GM18505 (cell line): ENCODE measurements around the gene KCNG2.

Experiments
- ATAC-seq: cut with Tn5 transposase; IDR thresholded peaks from one replicate; pipeline ENCODE4 v1.9.1; 2021; ENCODE audit not compliant: unreplicated experiment
- POLR2A ChIP-seq: IDR thresholded peaks from 4 replicates; pipeline ENCODE4 v1.6.1; 2011; ENCODE audit warnings: borderline replicate concordance; ENCODE audit not compliant: insufficient read depth, insufficient read length; ENCODE audit errors: extremely low read depth

KCNG2 gene

DNA sequence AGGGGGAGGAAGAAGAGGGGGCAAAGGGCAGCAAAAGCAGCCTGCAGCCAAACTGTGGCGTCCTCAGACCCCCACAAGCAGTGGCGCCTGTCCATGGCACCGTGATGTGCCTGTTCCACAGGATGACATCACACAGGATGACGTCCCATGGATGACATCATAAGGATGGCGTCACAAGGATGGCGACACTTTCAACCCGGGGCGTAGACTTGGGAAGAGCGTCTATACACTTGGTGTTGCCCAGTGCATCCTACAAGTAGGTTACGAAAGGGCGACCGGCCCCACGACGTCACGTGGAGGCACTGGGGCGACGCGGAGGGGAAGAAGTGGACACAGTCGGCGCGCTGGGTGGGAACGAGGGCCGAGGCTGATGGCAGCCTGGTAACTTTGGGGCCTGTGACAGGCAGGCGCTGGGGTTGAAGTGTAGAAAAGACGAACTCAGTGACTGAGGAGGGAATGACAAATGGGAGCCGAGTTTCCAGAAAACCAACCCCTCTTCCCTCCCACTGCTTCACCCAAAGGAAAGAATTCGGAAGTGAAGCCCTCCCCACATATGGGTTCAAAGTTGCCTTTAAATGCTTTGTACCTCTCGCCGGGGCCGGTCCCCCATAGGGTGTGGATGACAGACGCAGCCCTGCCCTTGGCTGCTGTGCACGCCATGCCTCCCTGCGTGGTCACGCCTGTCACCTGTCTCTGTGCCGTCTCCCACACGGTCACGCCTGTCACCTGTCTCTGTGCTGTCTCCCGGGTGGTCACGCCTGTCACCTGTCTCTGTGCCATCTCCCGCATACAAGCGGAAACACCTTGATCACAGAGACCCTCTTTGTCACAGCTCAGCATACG, 13.4 kb upstream of the KCNG2 start:
- TF ChIP-seq POLR2A, result no peak
- ATAC-seq, result no peak

DNA sequence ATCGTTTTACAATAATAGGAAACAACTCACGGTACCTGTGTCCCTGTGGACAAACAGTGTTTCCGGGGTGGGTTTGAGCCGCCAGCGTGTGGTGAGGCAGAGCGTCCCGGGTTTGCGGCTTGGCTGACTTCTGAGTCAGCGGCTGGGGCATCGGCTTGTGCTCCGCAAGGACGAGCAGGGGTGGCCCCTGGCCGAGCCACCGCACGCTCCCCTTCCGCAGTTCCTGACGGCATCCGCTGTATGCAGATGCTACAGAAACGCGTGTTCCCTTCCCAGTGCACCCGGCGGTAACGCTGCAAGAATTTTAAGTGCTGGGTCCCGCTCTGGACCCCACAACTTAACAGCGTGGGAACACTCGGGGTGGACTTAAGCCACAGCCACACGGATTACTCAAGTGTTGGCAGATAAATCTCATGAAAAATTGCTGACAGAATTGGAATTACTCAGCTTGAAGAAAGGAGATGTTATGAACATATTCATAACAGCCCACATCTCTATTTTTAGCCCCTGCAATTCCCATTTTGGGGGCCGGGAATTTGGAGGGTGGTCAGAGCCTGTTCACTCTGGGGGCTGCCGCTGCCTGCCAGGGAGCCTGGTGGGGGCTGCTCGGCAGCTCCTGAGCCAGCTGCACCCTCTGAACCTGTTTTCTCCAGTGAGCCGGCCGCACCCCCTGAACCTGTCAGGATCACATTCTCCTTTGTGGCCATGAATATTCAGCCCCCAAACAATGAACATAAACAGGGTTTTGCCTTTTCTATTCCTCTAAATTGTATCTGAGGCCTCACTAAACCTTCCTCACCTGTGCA, 12.6 kb upstream of the KCNG2 start:
- ATAC-seq, result no peak
- TF ChIP-seq POLR2A, result no peak

DNA sequence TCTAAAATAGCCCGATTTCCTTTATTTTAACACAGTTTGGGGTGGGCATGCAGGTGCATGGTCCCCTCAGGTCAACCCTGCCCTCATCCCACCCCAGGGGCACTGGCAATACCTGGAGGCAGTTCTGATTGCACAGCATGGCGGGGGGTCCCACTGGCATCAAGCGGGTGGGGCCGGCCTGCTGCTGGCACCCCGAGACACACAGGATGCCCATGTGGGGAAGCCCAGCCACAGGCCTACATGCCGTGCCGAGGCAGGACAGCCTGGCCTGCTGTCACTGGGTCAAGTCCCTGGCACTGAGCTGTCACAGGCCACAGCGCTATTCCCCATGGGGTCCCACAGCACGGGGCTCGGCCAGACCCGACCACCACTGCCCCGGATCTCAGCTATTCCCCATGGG, 11.9 kb upstream of the KCNG2 start:
- no peak for TF ChIP-seq POLR2A

DNA sequence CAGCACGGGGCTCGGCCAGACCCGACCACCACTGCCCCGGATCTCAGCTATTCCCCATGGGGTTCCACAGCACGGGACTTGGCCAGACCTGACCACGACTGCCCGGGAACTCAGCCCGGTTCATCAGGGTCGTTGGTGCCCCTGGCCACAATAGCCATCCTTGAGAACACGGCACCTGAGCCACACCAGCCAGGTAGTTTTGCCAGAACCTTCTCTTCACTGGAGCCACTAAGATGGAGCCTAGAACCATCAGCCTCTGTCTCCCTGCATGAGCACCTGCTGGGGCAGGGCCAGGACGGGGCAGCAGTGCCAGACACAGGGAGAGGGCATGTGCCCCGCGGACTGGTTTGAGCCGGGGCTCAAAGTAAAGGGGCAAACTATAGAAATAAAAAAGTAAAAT, 11.4 kb upstream of the KCNG2 start:
- no peak for TF ChIP-seq POLR2A
- ATAC-seq, result no peak

More for the DNA sequence above, 11.9 kb upstream of the KCNG2 start:
- no peak for ATAC-seq

DNA sequence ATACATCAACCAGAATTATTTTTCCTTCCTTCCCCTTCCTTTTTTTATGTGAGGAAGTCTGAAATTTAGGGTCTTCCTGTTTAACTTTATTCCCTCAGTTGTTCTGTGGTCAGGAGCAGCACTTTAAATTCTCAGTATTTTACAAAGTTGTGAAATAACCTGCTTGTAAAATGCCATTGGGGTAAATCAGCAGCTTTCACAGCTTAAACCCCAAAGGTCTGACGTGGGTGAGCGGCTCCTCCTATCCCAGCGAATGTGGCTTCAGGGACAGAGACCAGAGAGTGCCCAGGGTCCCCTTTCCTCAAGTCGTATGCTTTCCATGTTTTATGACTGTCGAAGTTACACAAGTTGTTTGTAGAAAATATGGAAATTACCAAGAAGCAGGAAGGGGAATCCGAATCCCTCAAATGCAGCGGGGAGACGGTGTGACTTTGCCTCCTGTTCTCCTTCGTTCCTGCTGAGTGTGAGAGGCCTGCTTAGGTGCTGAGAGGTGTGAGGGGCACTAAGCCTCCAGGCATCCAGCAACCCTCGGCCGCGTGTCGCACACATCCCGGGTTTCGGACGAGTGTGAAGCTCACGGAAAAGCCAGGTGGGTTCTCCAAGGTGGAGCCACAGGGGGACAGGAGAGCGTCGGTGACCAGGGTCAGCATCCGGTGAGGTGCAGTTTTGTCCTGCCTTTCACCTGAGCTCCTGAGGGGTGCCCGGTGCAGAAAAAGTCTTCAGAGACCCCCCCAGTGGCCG, 10.8 kb upstream of the KCNG2 start:
- no peak for ATAC-seq
- no peak for TF ChIP-seq POLR2A

DNA sequence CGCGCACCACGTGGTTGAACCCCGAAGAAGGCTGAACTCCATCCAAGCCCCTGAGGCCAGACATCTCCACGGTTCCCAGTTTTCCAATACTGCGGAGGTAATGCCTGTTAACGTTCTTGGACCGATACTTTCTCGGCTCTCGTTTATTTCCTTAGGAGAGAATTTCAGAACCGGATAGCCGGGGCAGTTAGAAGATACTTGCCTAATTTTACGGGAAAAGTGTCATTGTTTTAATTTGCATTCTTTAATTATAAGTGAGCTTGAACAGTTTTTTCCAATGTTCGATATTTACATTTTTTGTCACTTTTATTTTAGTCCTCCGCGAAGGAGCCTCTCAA, 10.2 kb upstream of the KCNG2 start:
- no peak for TF ChIP-seq POLR2A
- ATAC-seq, result no peak

DNA sequence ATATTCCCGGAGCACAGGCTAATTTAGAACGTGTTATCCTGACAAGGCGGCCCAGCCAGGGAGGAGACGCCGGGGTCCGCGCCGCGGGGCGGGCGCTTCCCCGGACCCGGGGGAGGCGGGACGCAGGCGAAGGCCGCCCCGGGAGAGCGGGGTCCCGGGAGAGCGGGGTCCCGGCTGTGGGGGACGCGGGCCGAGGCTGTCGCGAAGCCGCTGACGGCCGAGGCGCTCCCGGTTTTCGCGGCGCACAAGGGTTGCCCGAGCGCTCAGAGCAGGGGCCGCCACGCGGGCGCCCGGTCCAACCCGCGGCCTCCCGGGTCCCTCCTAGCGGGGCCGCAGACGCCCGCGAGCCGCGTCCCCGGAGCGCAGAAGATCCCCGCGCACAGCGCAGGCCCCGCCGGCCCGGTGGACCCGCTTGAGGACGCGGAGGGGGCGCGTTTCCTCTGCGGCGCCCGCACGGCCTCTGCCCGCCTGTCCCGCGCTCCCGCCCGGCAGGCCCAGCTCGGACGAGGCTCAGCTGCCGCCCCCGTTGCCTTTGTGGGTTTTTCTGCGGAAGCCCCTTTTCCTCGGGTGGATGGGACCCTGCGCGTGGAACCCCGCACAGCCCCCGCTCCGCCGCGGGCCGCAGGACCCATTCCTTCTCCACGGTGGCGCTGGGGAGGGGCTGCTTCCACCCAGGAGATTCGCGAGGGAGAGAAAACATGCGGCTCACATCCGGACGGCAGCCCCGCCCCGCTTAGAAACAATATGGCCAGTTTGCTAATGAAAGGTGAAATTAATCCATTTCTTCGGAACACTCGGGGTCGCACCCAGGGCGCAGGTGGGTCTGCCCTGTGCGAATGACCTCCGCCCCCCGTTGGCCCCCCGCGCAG, 9.6 kb upstream of the KCNG2 start:
- ATAC-seq, result no peak
- no peak for TF ChIP-seq POLR2A

DNA sequence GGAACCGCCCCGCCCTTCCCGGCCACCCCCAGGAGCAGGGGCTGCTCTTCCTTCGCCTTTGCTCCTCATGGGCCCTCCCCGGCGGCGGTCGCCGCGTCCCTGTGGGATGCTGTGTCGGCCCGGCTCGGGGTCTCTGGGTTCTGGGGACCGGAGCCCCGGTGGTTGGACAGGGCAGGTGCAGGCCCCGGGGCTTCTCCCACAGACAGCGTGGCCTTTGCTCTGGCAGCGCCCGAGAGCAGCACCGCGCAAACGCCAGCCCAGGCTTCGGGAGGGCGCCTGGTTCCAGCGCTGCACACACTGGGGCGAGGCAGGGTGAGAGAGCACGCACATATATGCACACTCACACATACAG, 9.0 kb upstream of the KCNG2 start:
- ATAC-seq, result no peak
- no peak for TF ChIP-seq POLR2A

DNA sequence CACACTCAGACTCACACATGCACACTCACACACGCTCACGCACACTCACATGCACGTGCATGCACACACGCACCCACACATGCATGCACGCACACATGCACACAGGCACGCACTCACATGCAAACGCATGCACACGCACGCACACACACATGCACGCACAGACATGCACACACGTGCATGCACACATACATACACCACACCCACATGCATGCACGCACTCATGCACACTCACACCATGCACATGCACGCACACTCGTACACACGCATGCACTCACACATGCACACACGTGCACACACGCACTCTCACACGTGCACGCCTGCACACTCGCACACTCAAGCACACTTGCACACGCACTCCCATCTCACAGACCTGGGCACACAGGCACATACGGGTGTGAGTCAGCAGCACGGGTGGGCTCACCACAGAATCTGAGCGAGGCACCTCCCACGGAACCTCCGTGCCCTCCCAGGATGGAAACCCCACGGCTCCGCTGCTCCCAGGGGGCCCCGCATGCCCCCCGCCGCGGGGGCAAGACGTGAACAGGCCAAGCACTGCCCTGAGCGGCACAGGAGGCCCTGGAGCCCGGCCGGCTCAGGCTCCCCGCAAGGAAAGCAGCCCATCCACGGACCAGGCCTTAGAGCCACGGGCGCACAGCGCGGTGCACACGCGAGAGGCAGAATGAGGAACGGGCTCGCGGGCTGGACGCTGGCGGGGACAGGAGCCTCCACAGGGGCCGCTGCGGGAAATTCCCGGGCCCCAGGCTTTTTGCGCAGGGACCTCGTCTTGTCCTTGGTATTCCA, 8.4 kb upstream of the KCNG2 start:
- TF ChIP-seq POLR2A, result no peak
- ATAC-seq, result no peak

DNA sequence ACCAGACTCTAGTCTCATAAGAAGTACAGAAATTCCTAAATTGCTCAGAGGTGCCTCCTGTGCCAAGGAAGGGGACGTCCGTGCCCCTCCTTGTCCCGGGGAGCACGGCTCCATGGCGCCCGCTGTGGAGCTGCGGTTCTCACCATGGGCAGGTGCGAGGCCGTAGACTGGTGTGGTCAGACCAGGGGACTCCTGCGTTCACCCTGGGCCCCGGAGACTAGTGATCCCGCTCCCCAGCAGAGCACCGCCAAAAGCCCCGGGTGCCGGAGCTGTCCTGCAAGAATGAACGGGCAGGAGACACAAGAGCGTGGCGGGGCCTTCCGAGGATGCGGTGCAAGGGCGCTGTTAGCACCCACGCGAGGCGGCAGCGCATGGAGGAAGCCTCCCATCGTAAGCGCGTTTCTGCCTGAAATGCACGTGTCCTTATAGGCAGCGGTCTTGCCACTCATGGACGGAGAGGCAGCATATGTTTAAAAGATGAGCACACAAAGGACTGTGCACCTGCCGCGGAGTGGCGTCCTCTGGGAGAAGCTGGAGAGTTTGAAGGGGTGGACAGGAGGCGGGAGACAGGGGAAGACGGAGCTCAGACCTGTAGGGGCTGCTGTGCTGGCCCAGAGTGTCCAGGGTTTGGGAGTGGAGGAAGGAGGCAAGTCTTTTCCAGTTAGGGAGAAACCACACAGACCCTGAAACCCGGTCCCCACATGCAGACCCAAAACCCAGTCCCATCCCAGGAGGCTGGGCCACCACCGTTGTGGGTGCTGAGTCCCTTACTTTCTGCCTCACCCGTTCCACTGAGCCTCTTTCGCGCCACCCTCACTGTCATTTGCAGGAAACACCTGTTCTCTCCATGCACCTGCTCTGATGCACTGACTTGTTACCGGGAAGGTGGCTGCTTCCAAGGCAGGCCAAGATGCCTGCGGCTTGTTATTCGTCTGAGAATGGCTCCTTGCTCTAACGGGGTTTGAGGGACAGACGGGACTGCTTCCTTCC, 7.5 kb upstream of the KCNG2 start:
- no peak for TF ChIP-seq POLR2A
- no peak for ATAC-seq

DNA sequence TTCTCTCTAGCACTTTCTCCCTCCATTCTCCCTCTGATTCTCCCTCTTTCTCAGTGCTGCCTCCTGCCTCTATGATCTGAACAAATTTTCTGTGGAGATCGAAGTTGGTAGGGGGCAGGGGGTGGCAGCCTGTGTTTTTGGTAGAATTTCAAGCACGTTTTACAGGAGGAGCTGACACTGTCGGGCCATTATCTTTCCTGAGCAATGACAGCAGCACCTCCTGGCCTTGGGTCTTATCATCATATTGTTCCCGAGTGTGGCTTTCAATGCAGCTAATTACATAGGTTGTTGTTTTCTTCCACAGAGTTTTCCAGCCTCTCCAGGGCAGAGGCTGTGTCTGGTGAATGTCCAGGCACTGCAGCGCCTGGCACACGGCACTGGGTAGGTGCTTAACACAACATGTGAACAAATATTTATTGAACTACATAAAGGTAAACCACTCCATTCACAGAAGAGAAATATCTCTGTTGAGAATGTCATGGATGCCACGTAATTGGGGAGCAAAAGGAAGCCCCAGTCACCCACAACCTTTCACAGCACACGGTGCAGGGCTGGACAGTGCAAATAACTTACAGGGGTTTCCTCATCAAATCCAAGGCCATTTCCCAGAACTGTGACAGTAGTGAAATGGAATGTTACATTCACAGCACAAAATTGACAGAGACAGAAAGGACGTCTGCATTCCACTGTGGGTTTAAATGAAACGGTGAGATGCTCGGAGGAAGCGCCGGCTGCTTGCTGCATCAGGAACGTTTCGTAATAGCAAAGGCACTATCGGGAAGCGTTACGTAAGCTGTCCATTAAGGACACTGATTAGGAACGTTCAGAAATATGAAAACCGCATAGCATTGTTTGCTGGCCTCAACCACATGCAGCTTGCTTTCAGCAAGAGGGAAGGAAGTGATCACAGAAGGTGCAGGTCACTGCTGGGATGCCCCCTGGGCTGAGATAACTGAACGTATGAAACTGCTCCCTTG, 6.5 kb upstream of the KCNG2 start:
- ATAC-seq, result no peak
- no peak for TF ChIP-seq POLR2A
